ENCODE data around the gene DRC3.

DRC3 gene

DNA sequence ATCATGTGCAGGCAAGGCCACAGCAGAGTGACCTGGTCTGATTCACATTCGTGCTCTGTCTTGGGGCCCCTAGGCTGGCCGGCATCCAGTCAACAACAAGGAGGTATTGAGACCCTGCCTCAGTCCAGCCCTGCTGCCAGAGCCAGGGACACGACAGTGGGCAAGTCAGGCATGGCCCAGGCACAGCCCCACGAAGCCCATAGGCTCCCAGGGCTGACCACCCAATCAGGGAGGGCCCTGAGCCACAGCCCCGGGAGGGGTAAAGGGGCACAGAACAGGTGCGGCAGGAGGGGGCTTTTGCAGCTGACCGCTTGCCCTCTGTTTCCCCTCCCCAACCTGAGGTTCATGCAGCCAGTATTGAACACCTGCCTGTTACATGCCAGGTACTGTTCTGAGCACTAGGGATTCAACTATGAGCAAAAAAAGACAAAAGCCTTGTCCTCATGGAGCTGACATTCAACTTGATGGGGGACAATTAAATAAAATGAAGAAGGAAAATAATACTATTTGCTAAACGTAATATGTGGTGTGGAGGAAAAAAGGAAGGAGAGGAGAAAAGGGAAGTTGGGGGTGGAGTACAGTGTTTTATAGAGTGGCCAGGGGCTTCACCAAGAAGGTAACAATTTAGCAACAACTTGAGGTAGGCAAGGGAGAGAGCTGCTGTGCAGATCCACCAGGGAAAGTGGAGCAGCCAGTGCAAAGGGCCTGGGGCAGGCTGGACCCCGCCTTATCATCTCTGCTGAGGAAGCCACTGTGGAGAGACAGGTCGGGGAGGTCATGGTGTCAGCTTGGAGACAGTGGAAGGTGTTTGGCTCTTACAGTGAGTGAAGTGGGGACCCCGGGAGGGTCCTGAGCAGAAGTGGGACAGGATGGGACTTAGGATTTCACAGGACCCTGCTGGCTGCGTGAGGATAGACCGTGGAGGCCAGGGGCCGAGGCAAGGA, 6.1 kb downstream of the DRC3 start (continued):
- TF ChIP-seq, protein P1, sequence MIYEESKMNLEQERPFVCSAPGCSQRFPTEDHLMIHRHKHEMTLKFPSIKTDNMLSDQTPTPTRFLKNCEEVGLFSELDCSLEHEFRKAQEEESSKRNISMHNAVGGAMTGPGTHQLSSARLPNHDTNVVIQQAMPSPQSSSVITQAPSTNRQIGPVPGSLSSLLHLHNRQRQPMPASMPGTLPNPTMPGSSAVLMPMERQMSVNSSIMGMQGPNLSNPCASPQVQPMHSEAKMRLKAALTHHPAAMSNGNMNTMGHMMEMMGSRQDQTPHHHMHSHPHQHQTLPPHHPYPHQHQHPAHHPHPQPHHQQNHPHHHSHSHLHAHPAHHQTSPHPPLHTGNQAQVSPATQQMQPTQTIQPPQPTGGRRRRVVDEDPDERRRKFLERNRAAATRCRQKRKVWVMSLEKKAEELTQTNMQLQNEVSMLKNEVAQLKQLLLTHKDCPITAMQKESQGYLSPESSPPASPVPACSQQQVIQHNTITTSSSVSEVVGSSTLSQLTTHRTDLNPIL (CRISPR knock-in tag; IDR thresholded peaks at IDR 0.05; ENCODE audit: low read depth): no peak
- no peak for TF ChIP-seq ARNTL (CRISPR knock-in tag; IDR thresholded peaks at IDR 0.05; ENCODE audit: borderline replicate concordance, low read depth)
- no peak for TF ChIP-seq ZC3H10 (CRISPR knock-in tag; IDR thresholded peaks at IDR 0.05)
- no peak for TF ChIP-seq BACH2 (CRISPR knock-in tag; IDR thresholded peaks at IDR 0.05; ENCODE audit: borderline replicate concordance)
- no peak for TF ChIP-seq ESRRG (CRISPR knock-in tag; IDR thresholded peaks at IDR 0.05)

DNA sequence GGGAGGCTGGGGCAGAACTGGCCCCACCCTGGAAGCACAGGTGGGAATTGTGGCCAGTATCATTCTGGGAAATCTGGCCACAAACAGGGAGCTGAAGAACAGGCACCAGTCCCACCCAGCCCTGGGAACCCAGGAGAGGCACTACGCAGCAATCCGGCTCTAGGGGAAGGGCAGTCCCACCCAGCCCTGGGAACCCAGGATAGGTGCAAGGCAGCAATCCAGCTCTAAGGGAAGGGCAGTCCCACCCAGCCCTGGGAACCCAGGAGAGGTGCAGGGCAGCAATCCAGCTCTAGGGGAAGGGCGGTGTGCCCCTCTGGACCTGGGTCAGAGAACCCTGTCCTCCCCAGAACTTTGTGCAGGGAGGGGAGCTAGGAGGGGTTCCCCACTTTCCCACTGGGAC, 7.1 kb downstream of the DRC3 start:
- TF ChIP-seq ZNF565 (CRISPR knock-in tag; conservative IDR thresholded peaks at IDR 0.05; ENCODE audit: low read depth): no peak
- no peak for TF ChIP-seq ISL1 (CRISPR knock-in tag; IDR thresholded peaks at IDR 0.05)
- no peak for TF ChIP-seq GLIS3 (CRISPR knock-in tag; IDR thresholded peaks at IDR 0.05)
- TF ChIP-seq RARB (CRISPR knock-in tag; IDR thresholded peaks at IDR 0.05): no peak
- no peak for ATAC-seq

DNA sequence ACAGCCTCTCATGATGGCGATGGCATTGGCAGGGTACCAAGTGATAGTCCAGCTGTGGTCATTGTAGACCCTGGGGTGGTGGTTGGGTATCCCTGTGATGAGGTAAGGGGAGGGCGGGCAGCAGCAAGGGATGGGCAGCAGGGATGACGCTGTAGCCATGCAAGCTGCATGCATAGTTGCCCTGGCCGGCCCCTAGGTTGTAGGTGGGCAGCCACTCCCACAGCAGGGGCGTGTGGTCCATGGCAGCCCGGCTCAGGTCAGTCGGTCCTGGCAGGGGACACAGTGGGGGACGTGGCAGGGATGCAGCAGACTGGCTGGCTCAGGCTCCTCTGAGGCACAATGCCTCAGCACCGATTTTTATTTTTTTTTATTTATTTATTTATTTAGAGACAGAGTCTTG, 8.7 kb downstream of the DRC3 start:
- no peak for TF ChIP-seq TCF4 (CRISPR knock-in tag; IDR thresholded peaks at IDR 0.05; ENCODE audit: borderline replicate concordance)
- ATAC-seq: no peak

DNA sequence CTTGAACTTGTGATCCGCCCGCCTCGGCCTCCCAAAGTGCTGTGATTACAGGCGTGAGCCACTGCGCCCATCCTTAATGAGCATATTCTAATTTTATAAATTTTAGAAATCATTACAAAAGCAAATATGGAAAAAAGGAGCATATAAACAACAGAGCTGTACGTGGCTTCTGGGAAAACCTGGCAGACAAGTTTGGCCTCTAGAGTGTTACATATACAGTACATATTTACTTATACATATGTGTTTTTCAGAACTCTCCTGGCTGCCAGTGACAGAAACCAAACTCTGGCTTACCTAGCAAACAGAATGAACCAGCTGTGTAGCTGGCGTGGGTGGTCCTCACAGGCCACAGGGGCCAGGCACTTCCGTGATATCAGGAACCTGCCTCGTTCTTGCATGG, 10.1 kb downstream of the DRC3 start:
- no peak for ATAC-seq

DNA sequence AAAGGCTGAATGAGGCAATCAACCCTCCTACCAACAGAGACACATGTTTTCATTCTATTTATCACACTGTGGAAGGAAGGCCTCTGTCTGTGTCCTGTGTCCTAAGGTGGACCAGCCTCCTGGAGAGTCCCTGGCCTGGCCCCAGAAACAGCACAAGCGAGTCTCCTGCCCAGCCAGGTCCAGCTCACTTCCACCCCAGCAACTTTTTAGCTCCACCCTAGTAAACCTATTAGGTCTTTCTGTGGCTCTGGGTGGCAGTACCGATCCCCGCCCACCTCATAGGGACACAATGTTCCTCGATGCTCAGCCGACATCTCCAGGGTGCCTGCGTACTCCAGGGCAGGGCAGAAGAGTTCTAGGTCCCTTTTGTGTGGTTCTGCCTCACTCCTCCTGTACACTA, 10.7 kb downstream of the DRC3 start:
- TF ChIP-seq, protein P2, sequence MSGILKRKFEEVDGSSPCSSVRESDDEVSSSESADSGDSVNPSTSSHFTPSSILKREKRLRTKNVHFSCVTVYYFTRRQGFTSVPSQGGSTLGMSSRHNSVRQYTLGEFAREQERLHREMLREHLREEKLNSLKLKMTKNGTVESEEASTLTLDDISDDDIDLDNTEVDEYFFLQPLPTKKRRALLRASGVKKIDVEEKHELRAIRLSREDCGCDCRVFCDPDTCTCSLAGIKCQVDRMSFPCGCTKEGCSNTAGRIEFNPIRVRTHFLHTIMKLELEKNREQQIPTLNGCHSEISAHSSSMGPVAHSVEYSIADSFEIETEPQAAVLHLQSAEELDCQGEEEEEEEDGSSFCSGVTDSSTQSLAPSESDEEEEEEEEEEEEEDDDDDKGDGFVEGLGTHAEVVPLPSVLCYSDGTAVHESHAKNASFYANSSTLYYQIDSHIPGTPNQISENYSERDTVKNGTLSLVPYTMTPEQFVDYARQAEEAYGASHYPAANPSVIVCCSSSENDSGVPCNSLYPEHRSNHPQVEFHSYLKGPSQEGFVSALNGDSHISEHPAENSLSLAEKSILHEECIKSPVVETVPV (CRISPR knock-in tag; IDR thresholded peaks at IDR 0.05): no peak
- no peak for TF ChIP-seq ZNF70 (CRISPR knock-in tag; IDR thresholded peaks at IDR 0.05)
- TF ChIP-seq BACH2 (CRISPR knock-in tag; IDR thresholded peaks at IDR 0.05; ENCODE audit: borderline replicate concordance): no peak
- no peak for TF ChIP-seq TCF4 (CRISPR knock-in tag; IDR thresholded peaks at IDR 0.05; ENCODE audit: borderline replicate concordance)
- no peak for TF ChIP-seq ZNF8 (CRISPR knock-in tag; IDR thresholded peaks at IDR 0.05)
- no peak for TF ChIP-seq CSDC2 (CRISPR knock-in tag; IDR thresholded peaks at IDR 0.05)
- TF ChIP-seq, protein P3, sequence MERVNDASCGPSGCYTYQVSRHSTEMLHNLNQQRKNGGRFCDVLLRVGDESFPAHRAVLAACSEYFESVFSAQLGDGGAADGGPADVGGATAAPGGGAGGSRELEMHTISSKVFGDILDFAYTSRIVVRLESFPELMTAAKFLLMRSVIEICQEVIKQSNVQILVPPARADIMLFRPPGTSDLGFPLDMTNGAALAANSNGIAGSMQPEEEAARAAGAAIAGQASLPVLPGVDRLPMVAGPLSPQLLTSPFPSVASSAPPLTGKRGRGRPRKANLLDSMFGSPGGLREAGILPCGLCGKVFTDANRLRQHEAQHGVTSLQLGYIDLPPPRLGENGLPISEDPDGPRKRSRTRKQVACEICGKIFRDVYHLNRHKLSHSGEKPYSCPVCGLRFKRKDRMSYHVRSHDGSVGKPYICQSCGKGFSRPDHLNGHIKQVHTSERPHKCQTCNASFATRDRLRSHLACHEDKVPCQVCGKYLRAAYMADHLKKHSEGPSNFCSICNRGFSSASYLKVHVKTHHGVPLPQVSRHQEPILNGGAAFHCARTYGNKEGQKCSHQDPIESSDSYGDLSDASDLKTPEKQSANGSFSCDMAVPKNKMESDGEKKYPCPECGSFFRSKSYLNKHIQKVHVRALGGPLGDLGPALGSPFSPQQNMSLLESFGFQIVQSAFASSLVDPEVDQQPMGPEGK (CRISPR knock-in tag; IDR thresholded peaks at IDR 0.05; ENCODE audit: borderline replicate concordance): no peak
- TF ChIP-seq ZFP30 (CRISPR knock-in tag; IDR thresholded peaks at IDR 0.05): no peak
- no peak for TF ChIP-seq ZFP3 (CRISPR knock-in tag; IDR thresholded peaks at IDR 0.05)
- no peak for TF ChIP-seq ISL1 (CRISPR knock-in tag; IDR thresholded peaks at IDR 0.05)
- TF ChIP-seq ESRRG (CRISPR knock-in tag; IDR thresholded peaks at IDR 0.05): no peak
- no peak for ATAC-seq

More for the DNA sequence above, 10.1 kb downstream of the DRC3 start:
- TF ChIP-seq ARNTL (CRISPR knock-in tag; IDR thresholded peaks at IDR 0.05; ENCODE audit: borderline replicate concordance, low read depth): no peak
- TF ChIP-seq ZNF70 (CRISPR knock-in tag; IDR thresholded peaks at IDR 0.05): no peak
- no peak for TF ChIP-seq BACH2 (CRISPR knock-in tag; IDR thresholded peaks at IDR 0.05; ENCODE audit: borderline replicate concordance)
- TF ChIP-seq ZFP3 (CRISPR knock-in tag; IDR thresholded peaks at IDR 0.05): no peak
- TF ChIP-seq, protein P3 (CRISPR knock-in tag; IDR thresholded peaks at IDR 0.05; ENCODE audit: borderline replicate concordance): no peak
- no peak for TF ChIP-seq GLIS3 (CRISPR knock-in tag; IDR thresholded peaks at IDR 0.05)
- TF ChIP-seq ISL1 (CRISPR knock-in tag; IDR thresholded peaks at IDR 0.05): no peak
- TF ChIP-seq CSDC2 (CRISPR knock-in tag; IDR thresholded peaks at IDR 0.05): no peak
- no peak for TF ChIP-seq SNAI2 (CRISPR knock-in tag; IDR thresholded peaks at IDR 0.05)
- no peak for TF ChIP-seq ZNF565 (CRISPR knock-in tag; conservative IDR thresholded peaks at IDR 0.05; ENCODE audit: low read depth)
- no peak for TF ChIP-seq ZNF8 (CRISPR knock-in tag; IDR thresholded peaks at IDR 0.05)

All from SK-N-SH treated with all-trans-retinoic acid at 6 μM for 48 hours (cell line).